ENCODE measurements around the gene VPREB3.

The VPREB3 gene

GRCh38 chr22:23781065-23781464 is 26.8 kb upstream of the VPREB3 start:
- TF ChIP-seq CSRNP3 (CRISPR knock-in tag; IDR thresholded peaks at IDR 0.05) = no peak
- no peak for TF ChIP-seq PATZ1 (CRISPR knock-in tag; IDR thresholded peaks at IDR 0.05; ENCODE audit: borderline replicate concordance)
- no peak for TF ChIP-seq ZNF8 (CRISPR knock-in tag; IDR thresholded peaks at IDR 0.05)
- no peak for TF ChIP-seq ZC3H10 (CRISPR knock-in tag; IDR thresholded peaks at IDR 0.05)
- TF ChIP-seq OSR1 (CRISPR knock-in tag; IDR thresholded peaks at IDR 0.05) = no peak
- TF ChIP-seq ISL1 (CRISPR knock-in tag; IDR thresholded peaks at IDR 0.05) = no peak
- no peak for ATAC-seq

GRCh38 chr22:23780146-23780748 is 26.0 kb upstream of the VPREB3 start:
- TF ChIP-seq OSR1 (CRISPR knock-in tag; IDR thresholded peaks at IDR 0.05) (no peak), PATZ1 (CRISPR knock-in tag; IDR thresholded peaks at IDR 0.05; ENCODE audit: borderline replicate concordance) (no peak), TCF4 (CRISPR knock-in tag; IDR thresholded peaks at IDR 0.05; ENCODE audit: borderline replicate concordance) (no peak), ZNF8 (CRISPR knock-in tag; IDR thresholded peaks at IDR 0.05) (no peak), TOX (CRISPR knock-in tag; IDR thresholded peaks at IDR 0.05; ENCODE audit: borderline replicate concordance) (no peak), ESRRG (CRISPR knock-in tag; IDR thresholded peaks at IDR 0.05) (no peak), PPARA (CRISPR knock-in tag; IDR thresholded peaks at IDR 0.05; ENCODE audit: borderline replicate concordance) (no peak), ZC3H10 (CRISPR knock-in tag; IDR thresholded peaks at IDR 0.05) (no peak), GLIS3 (CRISPR knock-in tag; IDR thresholded peaks at IDR 0.05) (no peak), ZFP30 (CRISPR knock-in tag; IDR thresholded peaks at IDR 0.05) (no peak), ISL1 (CRISPR knock-in tag; IDR thresholded peaks at IDR 0.05) (no peak), POU6F1 (CRISPR knock-in tag; IDR thresholded peaks at IDR 0.05; ENCODE audit: borderline replicate concordance, low read depth) (no peak), BACH2 (CRISPR knock-in tag; IDR thresholded peaks at IDR 0.05; ENCODE audit: borderline replicate concordance) (no peak), ZFP3 (CRISPR knock-in tag; IDR thresholded peaks at IDR 0.05) (no peak), ZNF70 (CRISPR knock-in tag; IDR thresholded peaks at IDR 0.05) (no peak), CSRNP3 (CRISPR knock-in tag; IDR thresholded peaks at IDR 0.05) (no peak), RARB (CRISPR knock-in tag; IDR thresholded peaks at IDR 0.05) (no peak), TSHZ2 (CRISPR knock-in tag; IDR thresholded peaks at IDR 0.05) (no peak), SNAI2 (CRISPR knock-in tag; IDR thresholded peaks at IDR 0.05) (no peak)
- ATAC-seq = no peak

All from SK-N-SH treated with all-trans-retinoic acid at 6 μM for 48 hours (cell line).